Glomerular visceral epithelial cell (primary cell): ENCODE results near the gene DGKH.

ENCODE experiments used
- DNase-seq: peaks from one replicate; pipeline ENCODE4 v3.0.0-alpha.2; 2016; ENCODE audit errors: extremely low spot score

The DGKH gene

DNA sequence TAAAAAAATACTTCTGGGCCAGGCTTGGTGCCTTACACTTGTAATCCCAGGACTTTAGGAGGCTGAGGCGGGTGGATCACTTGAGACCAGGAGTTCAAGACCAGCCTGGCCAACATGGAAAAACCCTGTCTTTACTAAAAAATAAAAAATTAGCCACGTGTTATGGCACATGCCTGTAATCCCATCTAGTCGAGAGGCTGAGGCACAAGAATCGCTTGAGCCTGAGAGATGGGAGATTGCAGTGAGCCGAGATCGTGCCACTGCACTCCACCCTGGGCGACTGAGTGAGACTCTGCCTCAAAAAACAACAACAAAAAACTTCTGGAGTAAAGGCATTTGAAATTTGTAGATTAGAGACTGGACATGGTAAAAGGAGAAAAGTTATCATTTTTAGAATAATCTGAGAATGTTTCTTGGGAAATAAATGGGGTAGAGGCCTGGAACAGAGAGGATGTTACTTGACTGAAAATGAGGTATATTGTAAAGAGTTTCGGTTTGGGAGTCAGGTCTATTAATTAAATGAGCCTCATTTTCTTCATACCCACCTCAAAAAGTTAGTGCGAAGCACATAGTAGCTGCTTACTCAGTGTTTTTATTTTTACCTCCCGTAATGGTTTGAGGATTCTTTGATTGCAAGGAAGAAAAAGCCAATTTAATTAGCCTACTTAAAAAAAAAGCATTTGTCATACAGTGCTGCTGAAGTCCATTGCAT, 226.1 kb downstream of the DGKH start:
- DNase-seq, result no peak

DNA sequence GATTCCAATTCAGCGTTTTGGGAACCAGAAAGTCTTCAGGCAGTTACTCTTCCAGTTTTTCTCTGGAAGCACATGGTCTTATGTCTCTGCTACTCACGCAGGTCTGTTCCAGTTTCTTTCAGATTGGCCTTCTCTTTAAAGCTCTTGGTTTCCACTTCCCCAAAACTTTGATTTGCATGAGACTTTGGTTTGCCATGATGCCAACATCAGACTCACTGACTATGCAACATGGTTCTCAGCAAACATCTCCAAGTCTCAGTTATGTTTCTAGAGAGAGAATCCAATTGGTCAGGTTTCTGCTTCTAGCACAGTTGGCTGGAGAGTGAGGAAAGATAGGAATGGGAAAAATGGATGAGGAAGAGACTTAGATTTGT, 226.6 kb downstream of the DGKH start:
- DNase-seq, result no peak

DNA sequence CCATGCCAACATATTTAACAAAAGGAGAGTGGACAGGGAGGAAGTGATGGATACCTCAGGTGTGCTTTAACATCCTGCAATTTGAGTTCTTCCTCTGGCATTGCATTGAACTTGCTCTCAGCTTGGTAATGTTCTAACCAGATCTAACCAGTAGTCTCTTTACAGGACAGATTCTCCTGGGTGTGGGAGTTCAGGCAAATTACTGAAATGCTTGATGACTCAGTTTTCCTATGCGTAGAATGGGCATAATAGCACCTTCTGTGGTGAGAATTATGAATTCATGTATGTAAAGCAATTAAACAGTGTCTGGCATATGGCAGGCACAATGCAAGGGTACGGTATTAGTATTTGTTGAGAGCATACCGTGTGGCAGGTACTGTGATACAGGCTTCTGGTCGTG, 227.1 kb downstream of the DGKH start:
- no peak for DNase-seq

DNA sequence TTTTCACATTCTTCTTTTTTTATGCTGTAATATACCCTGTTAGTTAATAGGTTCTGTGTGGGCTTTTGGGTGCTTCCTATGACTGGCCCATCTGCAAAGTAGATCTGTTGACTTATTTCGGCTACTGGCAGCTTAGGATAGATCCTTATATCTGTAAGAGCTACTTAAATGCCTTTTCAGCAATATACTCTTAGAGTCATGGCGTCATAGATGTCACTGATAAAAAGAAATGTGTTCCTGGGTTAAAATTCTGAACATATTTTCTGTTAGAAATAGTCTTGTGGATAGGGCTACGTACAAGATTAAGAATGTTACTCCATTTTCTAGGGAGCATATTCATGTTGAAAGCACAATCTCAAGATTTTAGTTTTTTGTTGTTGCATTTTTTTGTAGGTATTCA, 228.2 kb downstream of the DGKH start:
- DNase-seq, result no peak

DNA sequence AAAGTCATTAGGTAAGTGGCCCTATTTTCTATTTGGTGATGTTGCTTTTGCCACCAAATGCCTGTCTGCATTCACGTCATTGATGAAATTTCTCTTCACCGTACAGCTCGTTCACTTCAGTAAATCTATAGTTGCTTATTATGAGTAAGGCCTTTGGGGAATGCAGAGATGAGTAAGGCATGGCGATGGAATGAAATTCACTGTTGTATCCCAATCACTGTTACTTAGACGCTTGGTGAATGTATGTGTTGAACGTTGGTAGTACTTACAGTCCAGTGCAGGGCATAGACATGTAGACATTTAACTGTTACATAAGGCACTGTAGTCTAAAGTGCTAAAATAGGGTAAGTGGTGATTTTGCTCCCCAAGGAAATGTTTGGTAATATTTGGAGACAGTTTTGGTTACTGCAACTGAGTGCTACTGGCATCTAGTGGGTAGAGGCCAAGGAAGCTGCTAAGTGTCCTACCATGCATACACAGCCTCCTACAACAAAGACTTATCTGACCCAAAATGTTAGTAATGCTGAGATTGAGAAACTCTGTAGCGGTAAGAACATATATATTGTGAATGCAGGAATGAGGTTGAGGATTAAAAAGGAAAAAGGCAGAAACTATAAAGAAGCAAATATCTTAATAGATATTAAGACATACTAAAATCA, 229.3 kb downstream of the DGKH start:
- no peak for DNase-seq

DNA sequence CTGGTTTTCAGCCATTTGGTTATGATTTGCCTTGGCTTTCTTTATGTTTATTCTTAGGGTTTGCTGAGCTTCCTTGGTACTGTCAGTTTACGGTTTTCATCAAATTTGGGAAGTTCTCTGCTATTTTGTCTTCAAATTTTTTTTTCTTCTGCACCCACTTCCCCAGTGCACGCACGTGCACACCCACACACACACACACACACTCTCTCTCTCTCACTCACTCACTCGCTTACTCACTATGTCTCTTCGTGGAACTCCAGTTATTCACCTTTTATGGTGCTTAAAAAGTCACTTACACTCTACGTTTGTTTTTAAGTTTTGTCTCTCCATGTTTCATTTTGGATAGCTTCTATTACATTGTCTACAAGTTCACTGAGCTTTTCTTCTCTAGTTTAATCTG, 230.6 kb downstream of the DGKH start:
- DNase-seq, result no peak

DNA sequence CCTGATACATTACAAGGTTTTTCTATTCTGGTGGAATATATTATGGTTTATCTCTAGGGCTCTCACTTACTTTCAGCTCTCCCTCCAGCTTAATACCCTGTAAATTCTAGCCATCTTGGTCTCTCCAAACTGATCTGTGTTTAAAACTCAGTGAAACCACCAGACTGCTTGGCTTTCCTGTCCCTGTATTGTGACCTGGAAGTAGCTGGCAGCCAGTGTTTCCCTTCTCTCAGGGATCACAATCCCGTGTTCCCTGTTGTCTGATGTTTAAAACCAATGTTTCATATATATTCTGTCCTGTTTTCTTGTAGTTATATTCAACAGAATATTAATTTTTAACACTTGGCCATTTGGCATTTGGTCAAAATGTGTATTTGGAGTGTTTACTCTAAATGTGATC, 231.5 kb downstream of the DGKH start:
- DNase-seq, result no peak

DNA sequence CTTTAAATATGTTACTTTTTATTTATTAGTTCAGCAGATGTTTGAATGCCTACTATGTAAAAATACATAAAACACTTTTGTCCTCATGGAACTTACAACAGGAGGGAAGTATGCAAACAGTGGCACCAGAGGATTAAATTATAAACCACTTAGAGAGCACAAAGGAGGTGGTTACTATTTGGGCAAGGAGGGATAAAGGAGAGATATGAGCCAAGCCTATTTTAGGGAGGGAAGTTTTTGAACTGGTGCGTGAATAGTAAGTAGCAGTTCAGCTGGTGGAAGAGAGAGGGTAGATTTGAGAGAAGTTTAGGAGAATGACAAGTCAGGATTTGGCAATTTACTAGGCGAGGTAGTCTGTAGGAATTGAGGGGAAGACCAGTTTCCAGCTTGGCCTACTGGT, 232.1 kb downstream of the DGKH start:
- no peak for DNase-seq

DNA sequence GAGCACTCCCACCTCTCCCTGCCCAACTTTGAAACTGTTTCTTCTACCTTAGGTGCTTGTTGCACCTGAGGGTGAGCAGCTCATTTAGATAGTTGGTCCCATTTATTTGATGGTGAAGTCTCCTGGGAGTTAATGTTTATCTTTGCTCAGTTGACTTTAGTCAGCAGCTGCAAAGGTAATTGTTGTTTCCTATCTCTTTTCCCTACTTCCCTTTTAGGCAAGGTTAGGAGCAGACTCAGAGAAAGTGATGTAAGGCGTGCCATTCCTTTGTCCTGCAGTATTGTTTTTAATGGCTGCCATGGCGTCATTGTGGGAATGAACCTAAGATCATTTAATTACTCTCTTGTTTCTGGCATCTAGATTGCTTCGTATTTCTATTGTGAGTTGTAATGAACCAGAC, 235.1 kb downstream of the DGKH start:
- DNase-seq, result no peak

DNA sequence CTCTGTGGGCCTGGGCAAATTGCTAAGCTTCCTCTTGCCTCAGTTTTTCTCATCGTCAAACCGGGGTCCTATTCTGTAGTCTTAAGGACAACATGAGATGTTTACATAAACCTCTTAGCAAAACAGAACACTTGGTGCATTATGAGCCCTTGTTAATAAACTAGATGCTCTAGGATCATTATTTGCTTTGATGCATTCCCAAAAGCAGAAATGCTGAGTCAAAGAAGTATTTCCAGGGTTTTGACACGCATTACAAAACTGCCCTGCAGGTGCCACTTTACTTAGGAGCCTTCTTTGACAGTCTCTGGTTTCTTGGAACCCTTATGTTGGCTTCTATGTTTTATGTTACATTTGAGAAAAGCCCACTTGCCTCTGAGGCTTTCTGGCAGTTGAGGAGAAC, 235.6 kb downstream of the DGKH start:
- DNase-seq, result no peak
